Right ventricle myocardium superior (tissue), 1 donor: ENCODE results near the gene AMPD2. TPM values are rescaled to one million over a fixed set of nuclear protein-coding genes. Genes with fewer than 3 reads are reported as not detected.

ENCODE experiments used
- ATAC-seq: fragments of 200-7000 bp; cut with Tn5 transposase; one replicate; pipeline ENCODE4 v1.9.1; 2020; ENCODE audit warnings: mild to moderate bottlenecking; ENCODE audit not compliant: poor library complexity
- DNase-seq: peaks from one replicate; pipeline ENCODE4 v3.0.0-alpha.2; 2020
- intact Hi-C: fragments of 100-400 bp; cut with DNase I; formaldehyde crosslinking; loops from one replicate; pipeline ENCODE4 v1.11.2; 2022
- total RNA-seq: library from RNA; stranded (reverse); fragmentation: NEBNext Ultra II Directional; extraction: Animal tissue kit (Norgen Biotek cat#: 25700); gene quantifications from one replicate; pipeline ENCODE4 v1.2.1, GENCODE V29; 2021
- donor health status: DM: no; HTN: yes; CAD: no; lungs with severe emphysema.

The AMPD2 gene
- total RNA-seq, 1 donor from 2014 or later: 11.5 TPM

- no peak for DNase-seq
- intact Hi-C loops: no loop called here
- ATAC-seq: no peak
Measured at GRCh38 chr1:109613361-109614147, 6.1 kb upstream of the AMPD2 start.

- ATAC-seq (peak; percentile 15), DNase-seq (no peak)
- intact Hi-C loops: no loop called here
Measured at GRCh38 chr1:109615879-109616278, 3.8 kb upstream of the AMPD2 start.

DNA sequence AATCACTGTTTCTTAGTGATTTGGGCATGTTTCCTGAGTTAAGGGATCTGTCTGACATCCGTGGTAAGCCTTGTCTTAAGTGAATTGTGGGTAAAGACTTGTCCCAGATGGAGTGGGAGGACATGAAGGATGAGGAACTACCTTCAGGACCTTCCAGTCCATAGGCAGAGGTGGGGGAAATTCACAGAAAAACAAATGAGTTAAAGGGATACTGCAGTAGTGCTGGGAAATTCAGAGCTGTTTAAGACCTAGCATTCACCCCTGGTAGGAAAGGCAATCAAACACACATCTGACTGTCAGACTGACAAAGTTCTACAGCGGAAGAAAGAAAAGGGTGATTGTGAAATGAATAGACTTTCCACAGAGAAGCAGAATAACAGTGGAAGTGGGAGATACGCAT lies 3.2 kb upstream of the AMPD2 start:
- intact Hi-C loops: no loop called here
- ATAC-seq: no peak
- no peak for DNase-seq

- DNase-seq (no peak), ATAC-seq (no peak)
- intact Hi-C loops: no loop called here
Measured at GRCh38 chr1:109617291-109617801, 2.3 kb upstream of the AMPD2 start.

- ATAC-seq (no peak), DNase-seq (no peak)
- intact Hi-C loops: no loop called here
Measured at GRCh38 chr1:109618661-109619575, 719 bp upstream of the AMPD2 start.

- ATAC-seq (peak; percentile 54), DNase-seq (no peak)
- intact Hi-C loops: no loop called here
Measured at GRCh38 chr1:109620401-109620791, 759 bp downstream of the AMPD2 start.

- intact Hi-C loops: no loop called here
Measured at GRCh38 chr1:109620841-109621286, 1.2 kb downstream of the AMPD2 start.

GRCh38 chr1:109621379-109622136 lies 1.9 kb downstream of the AMPD2 start:
- ATAC-seq (no peak), DNase-seq (no peak)
- intact Hi-C loops: no loop called here

More at GRCh38 chr1:109620841-109621286, 1.2 kb downstream of the AMPD2 start:
- DNase-seq (peak; percentile 97), ATAC-seq (peak; percentile 80)

DNA sequence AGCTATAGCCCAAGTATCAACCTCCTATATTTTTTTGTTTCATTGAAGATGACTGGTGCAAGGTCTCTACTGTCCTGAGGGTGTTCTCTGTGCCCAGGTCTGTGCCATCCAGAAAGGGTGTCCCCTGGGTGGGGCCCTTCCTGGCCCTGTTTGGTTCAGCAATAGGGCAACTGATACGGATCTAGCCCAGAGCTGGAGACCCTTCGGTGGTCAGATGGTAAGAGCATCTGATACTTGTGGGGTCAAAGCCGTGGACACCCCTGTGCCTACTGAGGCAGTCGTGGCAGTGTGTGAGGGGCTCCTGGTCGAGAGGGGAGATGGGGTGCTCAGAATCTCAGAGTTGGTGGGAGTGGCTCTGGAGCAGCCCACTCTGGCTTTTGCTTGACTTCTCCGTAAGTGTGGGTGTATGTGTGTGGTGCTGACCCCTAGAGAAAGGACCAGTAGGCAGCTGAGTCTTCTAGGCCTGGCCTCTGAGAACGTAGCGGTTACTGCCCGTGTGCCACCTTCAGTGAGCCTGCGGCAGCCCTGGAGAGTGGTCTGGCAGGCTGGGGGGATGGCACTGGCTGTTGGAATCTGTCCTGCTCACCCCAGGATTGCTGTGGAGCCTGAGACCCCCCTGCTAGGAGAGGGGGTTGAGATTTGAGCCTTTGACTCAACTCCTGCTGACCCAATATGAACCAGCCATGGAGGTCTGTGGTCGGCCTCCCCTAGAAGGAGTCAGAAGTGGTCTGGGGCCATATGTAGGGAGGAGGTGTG lies 2.7 kb downstream of the AMPD2 start:
- ATAC-seq: no peak
- intact Hi-C loops: no loop called here
- DNase-seq: no peak

- no peak for DNase-seq
Measured at GRCh38 chr1:109622895-109623294, 3.3 kb downstream of the AMPD2 start.

DNA sequence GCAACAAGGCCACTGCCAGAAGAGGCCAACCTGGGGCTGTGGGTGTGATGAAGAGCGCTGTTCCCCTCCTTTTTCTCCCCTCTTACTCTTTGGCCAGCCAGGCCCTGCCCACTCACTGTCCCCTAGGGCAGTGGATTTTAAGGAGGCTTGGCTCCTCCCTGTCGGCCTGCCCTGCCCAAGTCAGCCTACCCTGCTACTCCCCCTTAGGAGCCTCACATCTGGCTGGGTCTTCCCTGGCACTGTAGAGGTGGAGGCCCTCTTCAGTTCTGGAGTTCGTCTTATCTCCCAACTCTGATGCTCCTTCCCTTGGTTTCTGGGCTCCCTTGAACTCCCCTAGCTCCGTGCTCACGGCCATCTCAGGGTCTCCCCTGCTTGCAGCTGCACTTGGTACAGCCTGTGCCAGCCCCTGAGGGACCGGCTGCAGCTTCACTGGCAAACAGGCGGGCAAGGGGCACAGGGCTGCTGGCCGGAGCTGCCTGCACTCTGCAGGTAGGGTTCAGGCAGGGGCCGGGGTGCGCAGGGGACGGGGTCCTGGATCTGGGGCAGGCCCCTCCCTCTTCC lies 4.0 kb downstream of the AMPD2 start:
- ATAC-seq: no peak
- intact Hi-C loops: no loop called here
- DNase-seq: no peak

More at GRCh38 chr1:109622895-109623294, 3.3 kb downstream of the AMPD2 start:
- intact Hi-C loops: no loop called here
- ATAC-seq: no peak

- ATAC-seq: no peak
- no peak for DNase-seq
- intact Hi-C loops: no loop called here
Measured at GRCh38 chr1:109624201-109625010, 4.8 kb downstream of the AMPD2 start.

GRCh38 chr1:109625176-109625575 lies 5.5 kb downstream of the AMPD2 start:
- DNase-seq (no peak), ATAC-seq (no peak)
- intact Hi-C loops: no loop called here

DNA sequence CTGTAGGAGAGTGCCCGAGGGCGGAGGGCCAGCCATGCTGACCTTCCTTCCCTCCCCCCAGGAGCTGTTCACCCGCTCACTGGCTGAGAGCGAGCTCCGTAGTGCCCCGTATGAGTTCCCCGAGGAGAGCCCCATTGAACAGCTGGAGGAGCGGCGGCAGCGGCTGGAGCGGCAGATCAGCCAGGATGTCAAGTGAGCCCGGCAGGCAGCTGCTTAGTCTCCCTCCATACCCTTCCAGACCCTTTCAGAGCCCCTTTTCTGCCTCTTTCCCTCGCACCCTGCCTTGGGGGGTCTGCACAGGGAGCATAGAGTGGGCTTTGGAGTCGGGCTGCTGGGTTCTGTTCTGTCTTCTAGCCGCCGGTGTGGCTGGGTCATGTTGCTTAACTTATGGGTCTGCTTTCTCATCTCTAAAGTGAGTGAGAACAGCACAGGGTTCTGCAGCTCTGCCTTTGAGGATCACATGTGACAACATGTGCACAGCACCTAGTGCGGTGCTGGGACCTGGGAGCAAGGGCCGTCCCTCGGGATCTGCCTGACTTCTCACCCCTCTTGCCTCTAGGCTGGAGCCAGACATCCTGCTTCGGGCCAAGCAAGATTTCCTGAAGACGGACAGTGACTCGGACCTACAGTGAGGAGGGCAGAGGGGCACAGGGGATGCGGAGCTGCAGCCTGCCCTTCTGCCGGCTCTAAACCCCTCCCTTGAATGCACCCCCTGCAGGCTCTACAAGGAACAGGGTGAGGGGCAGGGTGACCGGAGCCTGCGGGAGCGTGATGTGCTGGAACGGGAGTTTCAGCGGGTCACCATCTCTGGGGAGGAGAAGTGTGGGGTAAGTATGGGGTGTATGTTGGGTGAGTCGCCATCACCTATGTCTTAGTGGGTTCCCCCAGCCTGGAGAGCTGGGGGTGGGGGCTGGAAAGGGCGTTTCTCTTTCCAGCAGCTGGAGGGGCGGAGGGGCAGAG lies 6.2 kb downstream of the AMPD2 start:
- intact Hi-C loops: no loop called here
- ATAC-seq (no peak), DNase-seq (no peak)

DNA sequence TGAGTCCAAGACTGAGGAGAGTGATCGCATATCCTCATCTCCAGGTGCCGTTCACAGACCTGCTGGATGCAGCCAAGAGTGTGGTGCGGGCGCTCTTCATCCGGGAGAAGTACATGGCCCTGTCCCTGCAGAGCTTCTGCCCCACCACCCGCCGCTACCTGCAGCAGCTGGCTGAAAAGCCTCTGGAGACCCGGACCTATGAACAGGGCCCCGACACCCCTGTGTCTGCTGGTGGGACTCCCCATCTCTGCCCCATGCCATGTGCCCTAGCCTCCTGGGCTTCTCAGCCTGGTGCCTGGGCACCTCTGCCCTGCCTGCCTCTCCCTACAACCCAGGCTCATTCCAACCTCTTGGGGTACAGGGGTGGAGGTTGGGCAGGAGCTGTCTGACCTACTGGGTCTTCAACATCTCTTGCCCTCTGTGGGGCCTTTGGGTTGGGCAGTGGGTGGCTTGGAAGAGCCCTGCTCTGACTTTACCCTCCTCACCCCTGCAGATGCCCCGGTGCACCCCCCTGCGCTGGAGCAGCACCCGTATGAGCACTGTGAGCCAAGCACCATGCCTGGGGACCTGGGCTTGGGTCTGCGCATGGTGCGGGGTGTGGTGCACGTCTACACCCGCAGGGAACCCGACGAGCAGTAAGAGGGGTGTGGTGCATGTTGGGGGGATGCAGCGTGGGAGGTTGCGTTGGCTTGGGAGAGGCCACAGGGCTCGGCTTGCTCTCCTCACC lies 7.2 kb downstream of the AMPD2 start:
- DNase-seq (no peak), ATAC-seq (no peak)
- intact Hi-C loops: no loop called here
